Rectal smooth muscle tissue (tissue), 1 donor: ENCODE results near the gene TNFRSF4.

ENCODE experiments used
- H3K27ac ChIP-seq: one replicate; pipeline ENCODE4 v1.7.0; 2013; ENCODE audit warnings: low read depth, low read length, inconsistent platforms
- H3K27me3 ChIP-seq: one replicate; pipeline ENCODE4 v1.7.0; 2013; ENCODE audit warnings: low read length; ENCODE audit not compliant: control insufficient read depth, insufficient read depth
- H3K36me3 ChIP-seq: one replicate; pipeline ENCODE4 v1.7.0; 2013; ENCODE audit warnings: low read length; ENCODE audit not compliant: control insufficient read depth, insufficient read depth
- H3K4me1 ChIP-seq: one replicate; pipeline ENCODE4 v1.7.0; 2013; ENCODE audit warnings: low read length; ENCODE audit not compliant: control insufficient read depth, insufficient read depth
- H3K4me3 ChIP-seq: one replicate; pipeline ENCODE4 v1.7.0; 2013; ENCODE audit warnings: low read length
- H3K9ac ChIP-seq: one replicate; pipeline ENCODE4 v1.7.0; 2013; ENCODE audit warnings: low read length

Gene TNFRSF4

DNA sequence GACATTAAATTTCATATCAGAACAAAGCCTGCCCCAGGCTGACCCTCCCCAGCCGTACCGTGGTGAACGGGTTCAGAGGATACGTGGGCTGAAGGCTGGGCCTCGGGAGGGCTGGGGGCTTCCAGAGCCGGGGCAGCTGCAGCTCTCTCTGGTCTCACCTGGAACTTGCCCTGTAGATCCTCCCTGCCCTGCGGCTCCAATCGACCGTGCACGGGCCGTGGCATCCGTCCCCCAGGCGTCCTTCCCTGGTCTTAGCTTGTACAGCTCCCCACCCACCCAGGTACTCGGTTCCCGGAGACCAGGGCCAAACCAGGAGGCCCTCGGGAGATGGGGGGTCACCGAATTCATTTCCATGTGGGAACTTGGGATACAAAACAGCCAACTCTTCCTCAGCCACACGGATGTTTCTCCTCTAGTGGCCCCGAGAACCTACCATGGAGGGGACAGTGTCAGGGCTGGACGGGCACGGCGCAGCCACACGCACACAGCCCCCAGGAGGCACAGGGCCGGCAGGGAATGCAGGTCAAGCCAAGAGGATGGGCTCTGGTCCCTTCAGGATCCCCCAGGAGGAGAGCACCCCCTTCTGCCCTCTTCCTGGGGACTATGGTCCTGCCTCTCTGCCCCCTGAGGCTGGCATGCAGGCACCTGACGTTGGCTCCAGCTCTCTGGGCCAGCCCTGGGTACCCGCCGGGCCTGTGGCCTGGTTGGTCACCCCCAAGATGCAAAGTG is 21.2 kb upstream of the TNFRSF4 start:
- no peaks in the 10 kb centered on the region for H3K36me3 ChIP-seq
- peaks cover 21% of the 10 kb centered on the region for H3K27me3 ChIP-seq
- no peak overlapping the region for H3K27ac ChIP-seq
- no peak overlapping the region for H3K4me3 ChIP-seq
- H3K9ac ChIP-seq: no peak overlapping the region
- peaks cover 3% of the 10 kb centered on the region for H3K4me1 ChIP-seq

DNA sequence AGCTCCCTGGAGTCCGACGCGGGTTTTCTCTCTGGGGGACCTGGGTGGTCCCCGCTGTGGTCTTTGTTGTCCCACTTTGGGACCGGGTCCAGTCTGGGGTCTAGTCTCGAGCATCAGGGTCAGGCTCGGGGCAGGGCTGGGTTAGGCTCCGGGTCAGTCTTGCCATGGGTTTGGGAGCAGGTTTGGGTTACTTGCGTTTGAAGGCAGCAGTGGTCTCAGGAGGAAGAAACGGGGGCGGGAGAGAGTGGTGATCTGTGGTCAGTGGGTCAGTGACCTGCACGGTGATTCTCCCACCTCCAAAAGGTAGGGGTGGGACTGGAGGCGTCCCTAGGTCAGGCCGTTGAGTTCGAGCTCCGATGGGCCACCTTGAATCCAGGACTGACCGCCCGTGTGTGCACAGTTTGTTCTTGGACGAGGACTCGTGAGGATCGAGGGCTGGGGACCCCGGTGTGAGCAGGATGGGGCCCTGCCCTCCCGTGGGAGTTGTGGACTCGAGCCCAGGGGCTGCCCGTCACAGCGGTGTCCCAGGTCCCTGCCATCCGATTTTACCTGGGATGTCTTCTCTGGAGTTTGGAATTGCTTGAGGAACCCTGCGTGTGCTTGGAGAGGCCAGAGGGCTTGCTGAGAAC is 20.3 kb upstream of the TNFRSF4 start:
- Histone ChIP-seq H3K27ac (no peak overlapping the region), H3K36me3 (peaks cover 3% of the 10 kb centered on the region), H3K9ac (no peak overlapping the region), H3K4me3 (no peak overlapping the region), H3K4me1 (peaks cover 6% of the 10 kb centered on the region), H3K27me3 (peaks cover 12% of the 10 kb centered on the region)

DNA sequence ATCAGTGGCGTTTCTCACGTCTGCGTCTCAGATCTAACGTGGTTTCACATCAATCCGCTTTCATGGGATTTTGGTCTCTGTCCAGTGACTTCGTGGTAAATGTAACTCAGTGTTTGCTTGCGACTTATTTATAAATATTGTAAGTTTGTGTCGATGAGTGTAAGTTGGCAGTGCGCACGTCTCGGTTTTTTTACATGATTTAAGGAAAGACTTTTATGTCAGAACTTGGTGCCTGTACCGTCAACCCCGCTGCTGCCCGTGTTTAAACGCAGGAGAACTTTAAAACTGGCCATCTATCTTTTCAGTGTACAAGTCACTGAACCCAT is 19.6 kb upstream of the TNFRSF4 start:
- H3K4me1 ChIP-seq: peaks cover 6% of the 10 kb centered on the region
- peaks cover 4% of the 10 kb centered on the region for H3K36me3 ChIP-seq
- peaks cover 9% of the 10 kb centered on the region for H3K27me3 ChIP-seq
- H3K27ac ChIP-seq: no peak overlapping the region
- H3K9ac ChIP-seq: no peak overlapping the region
- no peak overlapping the region for H3K4me3 ChIP-seq

DNA sequence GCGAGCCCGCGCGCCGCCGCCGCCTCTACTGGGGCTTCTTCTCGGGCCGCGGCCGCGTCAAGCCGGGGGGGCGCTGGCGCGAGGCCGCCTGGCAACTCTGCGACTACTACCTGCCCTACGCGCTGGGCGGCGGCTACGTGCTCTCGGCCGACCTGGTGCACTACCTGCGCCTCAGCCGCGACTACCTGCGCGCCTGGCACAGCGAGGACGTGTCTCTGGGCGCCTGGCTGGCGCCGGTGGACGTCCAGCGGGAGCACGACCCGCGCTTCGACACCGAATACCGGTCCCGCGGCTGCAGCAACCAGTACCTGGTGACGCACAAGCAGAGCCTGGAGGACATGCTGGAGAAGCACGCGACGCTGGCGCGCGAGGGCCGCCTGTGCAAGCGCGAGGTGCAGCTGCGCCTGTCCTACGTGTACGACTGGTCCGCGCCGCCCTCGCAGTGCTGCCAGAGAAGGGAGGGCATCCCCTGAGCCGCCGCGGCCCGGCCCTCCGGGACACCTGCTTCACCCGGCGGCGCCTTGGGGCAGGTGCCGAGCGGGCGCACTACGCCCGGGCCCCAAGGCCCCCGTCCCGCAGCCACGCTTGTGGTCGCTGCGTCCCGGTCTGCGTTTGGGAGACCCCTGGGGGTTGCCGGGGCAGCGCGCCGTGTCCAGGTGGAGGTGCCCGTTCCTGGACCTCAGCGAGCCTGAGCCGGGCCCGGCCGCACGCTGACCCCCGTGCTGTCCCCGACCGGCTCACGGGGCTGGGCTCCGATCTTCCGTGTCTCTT is 19.0 kb upstream of the TNFRSF4 start:
- no peak overlapping the region for H3K27ac ChIP-seq
- peak overlapping the region; percentile 59 for H3K4me3 ChIP-seq
- peaks cover 10% of the 10 kb centered on the region for H3K36me3 ChIP-seq
- no peak overlapping the region for H3K9ac ChIP-seq
- H3K4me1 ChIP-seq: peaks cover 6% of the 10 kb centered on the region
- H3K27me3 ChIP-seq: peaks cover 4% of the 10 kb centered on the region

DNA sequence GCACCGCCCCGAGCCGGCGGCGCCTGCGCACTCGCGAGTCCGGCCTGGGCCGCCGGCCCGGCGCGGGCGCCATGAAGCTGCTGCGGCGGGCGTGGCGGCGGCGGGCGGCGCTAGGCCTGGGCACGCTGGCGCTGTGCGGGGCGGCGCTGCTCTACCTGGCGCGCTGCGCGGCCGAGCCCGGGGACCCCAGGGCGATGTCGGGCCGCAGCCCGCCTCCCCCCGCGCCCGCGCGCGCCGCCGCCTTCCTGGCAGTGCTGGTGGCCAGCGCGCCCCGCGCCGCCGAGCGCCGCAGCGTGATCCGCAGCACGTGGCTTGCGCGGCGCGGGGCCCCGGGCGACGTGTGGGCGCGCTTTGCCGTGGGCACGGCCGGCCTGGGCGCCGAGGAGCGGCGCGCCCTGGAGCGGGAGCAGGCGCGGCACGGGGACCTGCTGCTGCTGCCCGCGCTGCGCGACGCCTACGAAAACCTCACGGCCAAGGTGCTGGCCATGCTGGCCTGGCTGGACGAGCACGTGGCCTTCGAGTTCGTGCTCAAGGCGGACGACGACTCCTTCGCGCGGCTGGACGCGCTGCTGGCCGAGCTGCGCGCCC is 18.3 kb upstream of the TNFRSF4 start, which contains the start of gene B3GALT6:
Gene B3GALT6, plus strand, starts transcription at position 30 of the 588 bp plus-strand sequence. Its CDS starts 42 bp downstream, at position 72.
- H3K9ac ChIP-seq: peak within 1 kb of the TSS; percentile 77
- H3K4me1 ChIP-seq: peaks cover 6% of the 10 kb centered on the region
- peak within 1 kb of the TSS; percentile 95 for H3K4me3 ChIP-seq
- no peaks in the 10 kb centered on the region for H3K27me3 ChIP-seq
- H3K36me3 ChIP-seq: peaks cover 16% of the 10 kb centered on the region
- peak within 1 kb of the TSS; percentile 87 for H3K27ac ChIP-seq

- H3K9ac ChIP-seq: peak within 1 kb of the TSS; percentile 77
- H3K4me1 ChIP-seq: peaks cover 6% of the 10 kb centered on the region
- H3K36me3 ChIP-seq: peaks cover 16% of the 10 kb centered on the region
- peak within 1 kb of the TSS; percentile 95 for H3K4me3 ChIP-seq
- H3K27ac ChIP-seq: peak within 1 kb of the TSS; percentile 87
- H3K27me3 ChIP-seq: no peaks in the 10 kb centered on the region
These were observed 17.7 kb upstream of the TNFRSF4 start, which contains the start of gene SDF4 for GRCh38 chr1:1231400-1232207. Gene SDF4, minus strand, starts transcription at chr1:1232001. Its CDS starts 3,229 bp downstream, at chr1:1228772.

DNA sequence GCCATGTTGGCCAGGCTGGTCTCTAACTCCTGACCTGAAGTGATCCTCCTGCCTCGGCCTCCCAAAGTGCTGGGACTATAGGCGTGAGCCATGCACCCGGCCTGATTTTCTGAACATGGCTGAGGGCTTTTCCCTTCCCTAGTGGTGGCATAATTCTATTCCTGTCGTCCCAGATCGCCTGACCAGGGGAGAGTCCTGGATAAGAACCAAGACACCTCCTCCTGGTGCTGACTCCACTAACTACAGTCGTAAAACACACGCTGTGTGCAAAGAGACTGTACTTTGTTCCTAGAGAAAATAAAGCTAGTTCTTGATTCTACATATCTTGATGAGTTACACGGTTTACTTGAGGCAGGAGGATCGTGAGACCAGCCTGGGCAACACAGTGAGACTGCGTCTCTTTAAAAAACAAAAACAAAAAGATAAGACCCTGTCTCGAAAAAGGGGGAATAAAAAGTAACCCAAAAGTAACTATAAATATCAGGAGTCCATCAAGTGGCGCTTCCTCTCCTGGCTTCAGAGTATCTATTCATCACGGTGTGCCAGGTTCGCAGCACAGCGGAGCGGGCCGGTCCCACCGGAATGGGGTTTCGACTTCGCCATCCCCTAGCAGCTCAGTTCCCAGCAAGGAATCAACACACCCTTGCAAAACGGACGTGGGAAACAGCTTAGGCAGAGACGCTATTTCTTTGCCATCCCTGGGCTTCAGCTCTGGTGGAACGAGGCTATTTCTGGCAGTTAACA is 16.9 kb upstream of the TNFRSF4 start:
- Histone ChIP-seq H3K27ac (peak overlapping the region; percentile 87), H3K4me1 (peaks cover 6% of the 10 kb centered on the region), H3K36me3 (peaks cover 18% of the 10 kb centered on the region), H3K9ac (peak overlapping the region; percentile 77), H3K27me3 (no peaks in the 10 kb centered on the region), H3K4me3 (peak overlapping the region; percentile 95)

GRCh38 chr1:1229770-1230169 is 15.8 kb upstream of the TNFRSF4 start:
- Histone ChIP-seq H3K27ac (no peak overlapping the region), H3K9ac (no peak overlapping the region)

DNA sequence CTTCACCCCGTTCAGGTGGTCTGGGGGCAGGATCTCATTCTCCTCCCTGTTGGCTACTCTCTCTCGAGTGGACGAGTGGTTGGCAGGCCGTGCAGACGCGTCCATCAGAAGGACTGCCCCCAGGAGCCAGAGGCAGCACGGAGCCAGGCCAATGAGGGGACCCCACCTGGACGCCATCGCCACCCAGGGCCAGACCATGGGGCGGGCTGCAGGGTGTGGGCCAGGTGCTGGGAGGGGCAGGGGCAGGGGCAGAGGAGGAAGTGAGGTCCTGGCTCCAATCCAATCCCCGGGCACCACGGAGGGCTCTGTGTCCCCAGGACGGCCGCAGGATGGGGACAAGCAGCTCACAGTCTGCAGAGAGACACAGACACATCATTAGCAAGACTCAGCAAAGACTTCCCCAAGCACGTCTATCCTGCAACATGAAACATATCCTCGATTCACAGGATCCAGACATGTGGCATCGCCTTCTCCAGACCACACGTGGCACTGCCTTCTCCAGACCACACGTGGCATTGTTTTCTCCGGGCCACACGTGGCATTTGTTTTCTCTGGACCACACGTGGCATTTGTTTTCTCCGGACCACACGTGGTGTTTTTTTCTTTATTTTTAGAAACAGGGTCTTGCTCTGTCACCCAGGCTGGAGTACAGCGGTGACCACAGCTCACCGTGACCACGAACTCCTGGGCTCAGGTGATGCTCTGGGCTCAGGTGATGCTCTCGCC is 14.8 kb upstream of the TNFRSF4 start:
- Histone ChIP-seq H3K36me3 (peaks cover 24% of the 10 kb centered on the region), H3K4me1 (peaks cover 6% of the 10 kb centered on the region), H3K27me3 (no peaks in the 10 kb centered on the region), H3K9ac (no peak overlapping the region), H3K27ac (no peak overlapping the region), H3K4me3 (no peak overlapping the region)

More at GRCh38 chr1:1229770-1230169, 15.8 kb upstream of the TNFRSF4 start:
- Histone ChIP-seq H3K4me3 (no peak overlapping the region), H3K36me3 (peaks cover 21% of the 10 kb centered on the region), H3K4me1 (peaks cover 6% of the 10 kb centered on the region), H3K27me3 (no peaks in the 10 kb centered on the region)

DNA sequence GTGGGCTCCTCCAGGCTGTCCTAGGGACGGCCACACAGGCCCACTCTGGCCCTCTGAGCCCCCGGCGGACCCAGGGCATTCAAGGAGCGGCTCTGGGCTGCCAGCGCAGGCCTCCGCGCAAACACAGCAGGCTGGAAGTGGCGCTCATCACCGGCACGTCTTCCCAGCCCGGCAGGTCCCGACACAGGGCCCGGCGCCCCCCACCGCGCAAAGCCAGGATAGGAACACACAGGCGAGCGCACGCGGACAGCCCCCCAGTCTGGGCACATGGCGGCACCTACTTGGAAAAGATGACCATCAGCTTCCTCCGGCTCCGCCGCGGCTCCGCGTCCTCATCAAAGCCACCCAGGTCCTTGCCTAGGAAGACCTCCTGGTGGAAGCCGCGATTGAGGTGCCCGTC is 14.2 kb upstream of the TNFRSF4 start:
- Histone ChIP-seq H3K4me3 (no peak overlapping the region), H3K9ac (no peak overlapping the region), H3K27me3 (no peaks in the 10 kb centered on the region), H3K27ac (no peak overlapping the region), H3K4me1 (peaks cover 6% of the 10 kb centered on the region), H3K36me3 (peaks cover 24% of the 10 kb centered on the region)

- Histone ChIP-seq H3K27me3 (no peaks in the 10 kb centered on the region), H3K4me1 (peaks cover 4% of the 10 kb centered on the region), H3K36me3 (peaks cover 32% of the 10 kb centered on the region), H3K27ac (no peak overlapping the region), H3K4me3 (no peak overlapping the region), H3K9ac (no peak overlapping the region)
These were observed 13.4 kb upstream of the TNFRSF4 start for GRCh38 chr1:1227386-1227785.
